Endodermal cell (in vitro differentiated cells): ENCODE measurements around the gene KRTAP12-4. TPM values are rescaled to one million over a fixed set of nuclear protein-coding genes. Genes with fewer than 3 reads are reported as not detected.

Experiments
- DNase-seq: peaks from one replicate; pipeline ENCODE4 v3.0.0-alpha.2; 2017
- H3K27ac ChIP-seq: 2 replicates; pipeline ENCODE4 v1.5.1; 2013; ENCODE audit warnings: mild to moderate bottlenecking, low read depth, low read length, moderate library complexity
- H3K27me3 ChIP-seq: 2 replicates; pipeline ENCODE4 v1.6.1; 2013; ENCODE audit warnings: mild to moderate bottlenecking, low read length, moderate library complexity; ENCODE audit not compliant: insufficient read depth, control insufficient read depth, poor library complexity, severe bottlenecking
- H3K36me3 ChIP-seq: 2 replicates; pipeline ENCODE4 v1.7.0; 2013; ENCODE audit warnings: mild to moderate bottlenecking, low read length, moderate library complexity; ENCODE audit not compliant: control insufficient read depth, insufficient read depth
- H3K4me1 ChIP-seq: one replicate; pipeline ENCODE4 v1.7.0; 2013; ENCODE audit warnings: low read length; ENCODE audit not compliant: control insufficient read depth, insufficient read depth
- H3K4me3 ChIP-seq: 2 replicates; pipeline ENCODE4 v1.5.1; 2013; ENCODE audit warnings: mild to moderate bottlenecking, low read length, moderate library complexity
- H3K9ac ChIP-seq: 2 replicates; pipeline ENCODE4 v1.6.1; 2013; ENCODE audit warnings: mild to moderate bottlenecking, low read length, moderate library complexity; ENCODE audit not compliant: poor library complexity, severe bottlenecking; ENCODE audit errors: extremely low read depth
- H3K9me3 ChIP-seq: 2 replicates; pipeline ENCODE4 v1.6.1; 2013; ENCODE audit warnings: mild to moderate bottlenecking, low read length, moderate library complexity; ENCODE audit not compliant: control insufficient read depth
- H3K27ac Mint-ChIP-seq: 2 replicates; pipeline ENCODE4 v1.8.0; 2020; ENCODE audit warnings: mixed read lengths
- H3K27me3 Mint-ChIP-seq: 2 replicates; pipeline ENCODE4 v1.8.0; 2021; ENCODE audit warnings: mild to moderate bottlenecking, mixed read lengths; ENCODE audit not compliant: insufficient read depth
- H3K36me3 Mint-ChIP-seq: 2 replicates; pipeline ENCODE4 v1.8.0; 2020; ENCODE audit warnings: low read depth, mixed read lengths
- H3K4me1 Mint-ChIP-seq: 2 replicates; pipeline ENCODE4 v1.8.0; 2020; ENCODE audit warnings: mixed read lengths
- H3K4me3 Mint-ChIP-seq: 2 replicates; pipeline ENCODE4 v1.8.0; 2020; ENCODE audit warnings: mild to moderate bottlenecking, moderate library complexity, mixed read lengths
- H3K9me3 Mint-ChIP-seq: 2 replicates; pipeline ENCODE4 v1.8.0; 2020; ENCODE audit warnings: mild to moderate bottlenecking, mixed read lengths
- WGBS, 2 experiments: methylation state at CpG; one replicate each; pipeline versions ENCODE4 v1.1.5 to v1.1.7; 2013; ENCODE audit warnings: missing lambda C conversion rate in 2 of 2, mixed read lengths in 1 of 2; ENCODE audit not compliant: insufficient coverage in 1 of 2, insufficient read length in 1 of 2; 5-methylcytosine and 5-hydroxymethylcytosine counted together
- total RNA-seq, 2 donors: library from RNA; stranded (reverse); fragmentation: NEBNext Ultra II Directional in 1 of 2; extraction: Animal tissue kit (Norgen Biotek cat#: 25700) in 1 of 2; gene quantifications; 2 replicates in 1 of 2; 3 replicates in 1 of 2; pipeline ENCODE4 v1.2.1, GENCODE V29; 2021
- TF ChIP-seq, protein P1 (sequence below): fragments of 200-600 bp; sonication (generic); conservative IDR thresholded peaks from 2 replicates; pipeline ENCODE4 v1.5.0; 2021; ENCODE audit warnings: antibody characterized with exemption, mild to moderate bottlenecking

KRTAP12-4 gene
- total RNA-seq, 2 donors from 2014 or later: not detected

DNA sequence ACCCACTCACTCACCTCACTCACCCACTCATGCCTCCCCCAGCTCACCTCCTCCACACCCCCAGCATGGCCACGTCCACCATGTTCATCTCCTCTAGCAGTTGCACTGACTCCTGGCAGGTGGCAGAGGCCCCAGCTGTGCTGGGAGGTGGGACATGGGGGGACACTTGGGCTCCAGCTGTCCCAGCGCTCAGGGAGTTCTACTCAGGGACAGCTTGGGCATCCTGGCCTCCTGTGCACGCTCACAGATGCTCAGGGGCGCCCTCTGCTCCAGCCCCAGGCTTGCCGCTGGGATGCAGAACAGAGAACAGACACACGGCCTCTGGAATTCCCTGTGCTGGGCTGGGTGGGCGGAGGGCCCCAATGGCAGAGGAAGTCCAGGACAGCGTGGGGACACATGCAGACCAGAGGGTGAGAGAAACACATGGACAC is 37.4 kb downstream of the KRTAP12-4 start:
- WGBS, 2 experiments: 77 to 79% methylated on average over 3 to 8 of the region's 8 CpGs
- H3K36me3 ChIP-seq: no peaks in the 10 kb centered on the region
- H3K36me3 Mint-ChIP-seq: no peaks in the 10 kb centered on the region
- TF ChIP-seq, protein P1, sequence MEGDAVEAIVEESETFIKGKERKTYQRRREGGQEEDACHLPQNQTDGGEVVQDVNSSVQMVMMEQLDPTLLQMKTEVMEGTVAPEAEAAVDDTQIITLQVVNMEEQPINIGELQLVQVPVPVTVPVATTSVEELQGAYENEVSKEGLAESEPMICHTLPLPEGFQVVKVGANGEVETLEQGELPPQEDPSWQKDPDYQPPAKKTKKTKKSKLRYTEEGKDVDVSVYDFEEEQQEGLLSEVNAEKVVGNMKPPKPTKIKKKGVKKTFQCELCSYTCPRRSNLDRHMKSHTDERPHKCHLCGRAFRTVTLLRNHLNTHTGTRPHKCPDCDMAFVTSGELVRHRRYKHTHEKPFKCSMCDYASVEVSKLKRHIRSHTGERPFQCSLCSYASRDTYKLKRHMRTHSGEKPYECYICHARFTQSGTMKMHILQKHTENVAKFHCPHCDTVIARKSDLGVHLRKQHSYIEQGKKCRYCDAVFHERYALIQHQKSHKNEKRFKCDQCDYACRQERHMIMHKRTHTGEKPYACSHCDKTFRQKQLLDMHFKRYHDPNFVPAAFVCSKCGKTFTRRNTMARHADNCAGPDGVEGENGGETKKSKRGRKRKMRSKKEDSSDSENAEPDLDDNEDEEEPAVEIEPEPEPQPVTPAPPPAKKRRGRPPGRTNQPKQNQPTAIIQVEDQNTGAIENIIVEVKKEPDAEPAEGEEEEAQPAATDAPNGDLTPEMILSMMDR: no peak
- no peak overlapping the region for H3K27ac Mint-ChIP-seq
- H3K9me3 ChIP-seq: peaks cover 28% of the 10 kb centered on the region
- peaks cover 32% of the 10 kb centered on the region for H3K9me3 Mint-ChIP-seq
- H3K27ac ChIP-seq: no peak overlapping the region
- H3K27me3 ChIP-seq: no peaks in the 10 kb centered on the region
- H3K4me3 Mint-ChIP-seq: no peak overlapping the region
- H3K27me3 Mint-ChIP-seq: peaks cover 2% of the 10 kb centered on the region
- peak; percentile 57 for DNase-seq
- no peaks in the 10 kb centered on the region for H3K4me1 ChIP-seq
- no peak overlapping the region for H3K4me3 ChIP-seq
- H3K4me1 Mint-ChIP-seq: peaks cover 4% of the 10 kb centered on the region
- H3K9ac ChIP-seq: no peak overlapping the region

DNA sequence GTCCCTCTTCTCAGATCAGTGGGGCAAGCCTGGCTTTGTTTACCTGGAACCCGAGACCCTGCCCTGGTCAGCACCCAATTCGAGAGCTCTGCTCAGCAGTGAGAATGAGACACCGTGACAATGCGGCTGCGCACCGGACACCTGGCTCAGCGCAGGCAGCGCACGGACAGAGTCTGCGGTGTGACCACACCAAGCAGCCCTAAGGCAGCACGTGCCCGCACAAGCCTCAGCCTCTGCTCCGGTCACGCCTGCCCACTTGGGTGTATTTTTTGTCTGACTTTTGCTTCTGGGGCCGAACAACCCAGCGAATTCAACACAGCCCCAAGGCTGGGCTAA is 37.9 kb downstream of the KRTAP12-4 start:
- H3K27ac Mint-ChIP-seq: no peak overlapping the region
- no peaks in the 10 kb centered on the region for H3K27me3 ChIP-seq
- H3K4me3 ChIP-seq: no peak overlapping the region
- TF ChIP-seq, protein P1: no peak
- H3K9me3 ChIP-seq: peaks cover 25% of the 10 kb centered on the region
- no peaks in the 10 kb centered on the region for H3K36me3 Mint-ChIP-seq
- H3K4me3 Mint-ChIP-seq: no peak overlapping the region
- H3K4me1 ChIP-seq: no peaks in the 10 kb centered on the region
- H3K9me3 Mint-ChIP-seq: peaks cover 31% of the 10 kb centered on the region
- H3K27ac ChIP-seq: no peak overlapping the region
- no peak overlapping the region for H3K9ac ChIP-seq
- H3K4me1 Mint-ChIP-seq: peaks cover 4% of the 10 kb centered on the region
- H3K27me3 Mint-ChIP-seq: peaks cover 2% of the 10 kb centered on the region
- H3K36me3 ChIP-seq: no peaks in the 10 kb centered on the region
- WGBS, 2 experiments: 86 to 90% methylated on average over 16 of the region's 16 CpGs
- no peak for DNase-seq

DNA sequence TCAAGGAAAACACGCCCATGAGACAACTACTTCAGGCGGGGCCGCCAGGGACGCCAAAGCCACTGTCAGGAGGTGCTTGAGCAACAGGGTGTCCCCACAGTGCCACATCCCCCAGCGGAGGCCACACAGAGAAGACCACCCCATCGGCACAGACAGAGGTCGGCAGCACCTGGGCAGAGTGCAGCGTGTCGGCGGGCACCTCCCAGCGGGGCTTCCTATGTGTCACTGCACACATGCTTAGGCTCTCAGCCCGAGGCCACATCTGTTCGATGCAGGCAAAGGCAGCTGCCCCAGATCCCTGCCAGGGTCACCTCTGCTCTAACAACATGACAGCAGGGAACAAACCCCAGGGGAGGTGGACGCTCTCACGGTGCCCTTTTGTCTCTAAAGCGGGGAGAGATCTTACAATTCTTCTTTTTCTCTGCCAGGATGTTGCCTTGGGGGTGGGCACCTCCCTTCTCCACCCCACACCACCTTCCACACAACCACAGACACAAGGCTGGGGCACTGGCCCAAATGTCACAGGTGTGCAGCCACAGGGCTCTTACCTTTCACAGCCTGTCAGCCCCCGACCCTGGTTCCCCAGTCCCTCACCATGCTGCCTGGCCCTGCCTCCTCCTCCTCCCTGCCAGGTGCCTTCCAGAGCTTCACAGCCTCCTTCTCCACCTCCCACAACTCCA is 38.4 kb downstream of the KRTAP12-4 start:
- Mint-ChIP-seq H3K4me3 (no peak overlapping the region), H3K36me3 (no peaks in the 10 kb centered on the region), H3K27me3 (peaks cover 2% of the 10 kb centered on the region), H3K27ac (no peak overlapping the region), H3K4me1 (peaks cover 4% of the 10 kb centered on the region), H3K9me3 (peaks cover 36% of the 10 kb centered on the region)
- peaks cover 28% of the 10 kb centered on the region for H3K9me3 ChIP-seq
- WGBS, 2 experiments: 86 to 95% methylated on average over 9 to 17 of the region's 17 CpGs
- H3K27ac ChIP-seq: no peak overlapping the region
- no peaks in the 10 kb centered on the region for H3K4me1 ChIP-seq
- no peak overlapping the region for H3K9ac ChIP-seq
- no peak overlapping the region for H3K4me3 ChIP-seq
- no peaks in the 10 kb centered on the region for H3K36me3 ChIP-seq
- H3K27me3 ChIP-seq: no peaks in the 10 kb centered on the region
- DNase-seq: no peak
- TF ChIP-seq, protein P1: no peak
